ENCODE results near the gene GARIN3.
A peak's percentile ranks its signal among the peaks of the same experiment; 100 is the strongest.

The GARIN3 gene

DNA sequence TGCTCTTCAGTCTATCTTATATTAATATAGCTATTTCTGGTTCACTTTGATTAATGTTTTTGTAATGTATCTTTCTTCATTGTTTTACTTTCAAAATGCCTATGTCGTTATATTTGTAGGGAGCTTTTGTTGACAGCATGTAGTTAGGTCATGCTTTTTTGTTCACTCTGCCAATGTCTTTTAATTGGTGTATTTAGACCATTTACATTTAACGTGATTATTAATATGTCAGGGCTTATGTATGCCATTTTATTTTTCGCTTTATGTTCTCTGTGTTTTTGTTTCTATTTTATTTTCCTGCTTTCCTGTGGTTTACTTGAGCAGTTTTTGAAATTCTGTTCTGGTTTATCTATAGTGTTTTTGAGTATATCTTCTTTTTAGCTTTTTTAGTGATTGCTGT, 10.8 kb downstream of the GARIN3 start:
- TF ChIP-seq, protein P1, sequence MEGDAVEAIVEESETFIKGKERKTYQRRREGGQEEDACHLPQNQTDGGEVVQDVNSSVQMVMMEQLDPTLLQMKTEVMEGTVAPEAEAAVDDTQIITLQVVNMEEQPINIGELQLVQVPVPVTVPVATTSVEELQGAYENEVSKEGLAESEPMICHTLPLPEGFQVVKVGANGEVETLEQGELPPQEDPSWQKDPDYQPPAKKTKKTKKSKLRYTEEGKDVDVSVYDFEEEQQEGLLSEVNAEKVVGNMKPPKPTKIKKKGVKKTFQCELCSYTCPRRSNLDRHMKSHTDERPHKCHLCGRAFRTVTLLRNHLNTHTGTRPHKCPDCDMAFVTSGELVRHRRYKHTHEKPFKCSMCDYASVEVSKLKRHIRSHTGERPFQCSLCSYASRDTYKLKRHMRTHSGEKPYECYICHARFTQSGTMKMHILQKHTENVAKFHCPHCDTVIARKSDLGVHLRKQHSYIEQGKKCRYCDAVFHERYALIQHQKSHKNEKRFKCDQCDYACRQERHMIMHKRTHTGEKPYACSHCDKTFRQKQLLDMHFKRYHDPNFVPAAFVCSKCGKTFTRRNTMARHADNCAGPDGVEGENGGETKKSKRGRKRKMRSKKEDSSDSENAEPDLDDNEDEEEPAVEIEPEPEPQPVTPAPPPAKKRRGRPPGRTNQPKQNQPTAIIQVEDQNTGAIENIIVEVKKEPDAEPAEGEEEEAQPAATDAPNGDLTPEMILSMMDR (IDR thresholded peaks at IDR 0.05; ENCODE audit: insufficient read depth, low read length, poor library complexity, severe bottlenecking): no peak
- no peak overlapping the region for H3K4me3 ChIP-seq (replicated peaks; ENCODE audit: low read depth, low read length)
- H3K27me3 ChIP-seq (replicated peaks; ENCODE audit: control insufficient read depth, insufficient read depth, low read length): no peaks in the 10 kb centered on the region
- no peak for DNase-seq (ENCODE audit: extremely low read depth, insufficient read length)
- no peaks in the 10 kb centered on the region for H3K36me3 ChIP-seq (ENCODE audit: control insufficient read depth, insufficient read depth, low read length)

DNA sequence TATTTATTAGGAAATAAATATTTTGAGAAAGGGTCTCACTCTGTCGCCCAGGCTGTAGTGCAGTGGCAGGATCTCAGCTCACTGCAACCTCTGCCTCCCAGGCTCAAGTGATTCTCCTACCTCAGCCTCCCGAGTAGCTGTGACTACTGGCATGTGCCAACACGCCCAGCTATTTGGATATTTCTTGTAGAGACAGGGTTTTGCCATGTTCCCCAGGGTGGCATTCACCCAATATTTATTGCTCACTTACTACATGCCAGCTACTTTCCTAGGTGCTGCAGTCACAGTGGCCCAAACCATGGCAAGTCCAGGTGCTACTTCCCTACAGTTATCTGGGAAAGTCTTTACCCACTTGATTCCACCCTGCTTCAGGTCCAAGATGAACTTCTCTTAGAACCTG, 15.1 kb downstream of the GARIN3 start:
- TF ChIP-seq, protein P1 (IDR thresholded peaks at IDR 0.05; ENCODE audit: insufficient read depth, low read length, poor library complexity, severe bottlenecking): no peak
- Histone ChIP-seq H3K4me3 (replicated peaks; ENCODE audit: low read depth, low read length) (no peak overlapping the region), H3K27me3 (replicated peaks; ENCODE audit: control insufficient read depth, insufficient read depth, low read length) (no peaks in the 10 kb centered on the region), H3K36me3 (ENCODE audit: control insufficient read depth, insufficient read depth, low read length) (no peaks in the 10 kb centered on the region)
- DNase-seq (ENCODE audit: extremely low read depth, insufficient read length): no peak

DNA sequence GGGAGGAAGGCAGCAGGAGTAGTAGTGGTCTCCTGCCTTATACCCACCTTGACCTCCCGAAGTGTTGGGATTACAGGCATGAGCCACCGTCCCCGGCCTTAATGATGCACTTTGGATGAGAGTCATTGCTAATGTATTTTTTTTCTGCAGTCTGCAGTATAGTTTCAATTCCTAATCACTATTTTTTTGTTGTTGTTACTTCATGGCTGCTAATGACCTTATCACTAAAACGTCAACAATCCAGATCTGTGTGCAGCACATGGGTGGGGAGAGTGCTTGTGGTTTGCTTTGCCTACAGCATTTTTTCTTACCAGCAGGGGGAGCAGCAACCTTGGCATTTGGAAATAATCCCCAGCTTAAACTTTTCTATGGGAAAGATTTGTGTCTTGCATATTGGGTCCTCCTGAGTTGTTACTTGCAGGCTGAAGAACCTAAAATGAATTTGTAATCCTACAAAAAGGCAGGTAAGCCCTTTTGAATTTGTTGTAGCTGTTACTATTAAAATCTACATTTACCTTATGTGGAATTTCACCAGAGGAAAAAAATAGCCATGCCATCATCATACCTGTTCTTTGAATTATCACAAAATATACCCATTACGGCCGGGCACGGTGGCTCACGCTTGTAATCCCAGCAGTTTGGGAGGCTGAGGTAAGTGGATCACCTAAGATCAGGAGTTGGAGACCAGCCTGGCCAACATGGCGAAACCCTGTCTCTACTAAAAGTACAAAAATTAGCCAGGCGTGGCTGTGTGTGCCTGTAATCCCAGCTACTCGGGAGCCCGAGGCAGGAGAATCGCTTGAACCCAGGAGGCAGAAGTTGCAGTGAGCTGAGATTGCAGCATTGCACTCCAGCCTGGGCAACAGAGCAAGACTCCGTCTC, 17.1 kb downstream of the GARIN3 start:
- H3K36me3 ChIP-seq (ENCODE audit: control insufficient read depth, insufficient read depth, low read length): no peaks in the 10 kb centered on the region
- H3K27me3 ChIP-seq (replicated peaks; ENCODE audit: control insufficient read depth, insufficient read depth, low read length): no peaks in the 10 kb centered on the region
- DNase-seq (ENCODE audit: extremely low read depth, insufficient read length): no peak
- H3K4me3 ChIP-seq (replicated peaks; ENCODE audit: low read depth, low read length): no peak overlapping the region
- TF ChIP-seq, protein P1 (IDR thresholded peaks at IDR 0.05; ENCODE audit: insufficient read depth, low read length, poor library complexity, severe bottlenecking): peak; percentile 81

DNA sequence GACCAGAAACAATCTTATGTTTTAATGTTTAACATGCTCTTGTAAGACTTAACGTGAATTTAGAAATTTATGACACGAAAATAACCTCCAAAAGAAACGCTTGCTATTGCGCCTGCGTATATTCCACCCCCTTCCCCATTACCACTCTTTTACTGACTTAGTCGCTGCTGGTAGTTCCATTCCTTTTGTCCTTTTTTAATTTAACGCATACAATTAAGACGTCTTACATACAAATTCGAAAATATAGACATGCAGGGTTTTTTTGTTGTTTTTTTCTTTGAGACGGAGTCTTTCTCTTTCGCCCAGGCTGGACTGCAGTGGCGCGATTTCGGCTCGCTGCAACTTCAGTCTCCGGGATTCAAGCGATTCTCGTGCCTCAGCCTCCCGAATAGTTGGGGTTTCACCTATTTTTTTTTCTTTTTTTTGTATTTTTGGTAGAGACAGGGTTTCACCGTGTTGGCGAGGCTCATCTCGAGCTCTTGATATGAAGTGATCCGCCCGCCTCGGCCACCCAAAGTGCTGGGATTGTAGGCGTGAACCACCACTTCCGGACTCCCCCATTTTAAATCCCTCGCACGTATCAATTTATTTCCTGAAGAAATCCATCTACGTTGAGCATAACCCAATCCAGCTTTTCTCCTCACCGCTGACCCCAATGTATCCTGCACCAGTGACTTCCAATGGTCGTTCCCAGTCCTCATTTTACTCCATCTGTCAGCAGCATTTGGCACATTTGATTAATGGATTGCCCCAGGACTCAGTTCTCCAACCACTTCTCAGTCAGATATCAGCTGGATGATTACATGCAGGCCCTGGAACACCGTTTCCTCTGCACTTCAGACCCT, 22.7 kb downstream of the GARIN3 start:
- TF ChIP-seq, protein P1 (IDR thresholded peaks at IDR 0.05; ENCODE audit: insufficient read depth, low read length, poor library complexity, severe bottlenecking): no peak
- Histone ChIP-seq H3K4me3 (replicated peaks; ENCODE audit: low read depth, low read length) (peak overlapping the region; percentile 60), H3K27me3 (replicated peaks; ENCODE audit: control insufficient read depth, insufficient read depth, low read length) (no peaks in the 10 kb centered on the region), H3K36me3 (ENCODE audit: control insufficient read depth, insufficient read depth, low read length) (no peaks in the 10 kb centered on the region)
- peak; percentile 39 for DNase-seq (ENCODE audit: extremely low read depth, insufficient read length)

DNA sequence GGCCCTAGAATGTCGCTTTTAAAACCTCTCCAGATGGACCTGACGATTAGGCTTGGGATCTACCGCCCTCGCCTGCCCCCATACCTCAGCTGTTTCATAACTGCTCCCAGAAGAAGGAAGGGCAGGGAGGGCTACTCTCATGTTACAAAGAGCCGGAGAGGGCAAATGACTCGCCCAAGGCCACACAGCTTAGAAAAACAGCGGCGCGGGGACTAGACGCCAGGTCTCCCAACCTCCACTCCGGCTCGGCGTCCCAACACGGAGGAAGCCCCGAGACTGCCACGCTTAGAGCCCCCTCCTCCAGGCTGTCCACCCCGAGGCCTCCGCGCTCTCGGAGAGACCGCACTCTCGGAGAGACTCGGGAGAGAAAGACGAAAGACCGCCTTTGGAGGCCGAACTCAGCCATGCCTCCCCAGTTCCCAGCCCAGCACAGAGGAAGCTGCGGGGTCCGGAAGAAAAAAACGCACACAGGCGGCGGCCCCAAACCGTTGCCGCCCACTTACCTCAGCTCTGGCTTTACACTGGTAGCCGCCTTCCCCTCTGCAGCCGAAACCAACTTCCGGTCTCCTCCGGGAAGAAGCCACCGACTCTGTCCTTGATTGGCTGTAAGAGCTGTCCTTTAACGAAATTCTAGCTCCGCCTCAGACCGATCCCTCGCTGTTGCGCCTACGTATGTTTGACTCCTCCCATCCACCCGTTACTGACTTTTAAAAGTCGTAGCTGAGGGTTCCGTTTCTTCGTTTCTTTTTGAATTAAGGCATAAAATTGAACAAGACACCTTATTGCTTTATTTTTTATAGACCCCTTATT, 23.5 kb downstream of the GARIN3 start, which contains the start of gene MED7:
Gene MED7 (minus strand): TSS at position 549 of the 810 bp plus-strand sequence. CDS start 3,434 bp downstream, outside the sequence.
- Histone ChIP-seq H3K27me3 (replicated peaks; ENCODE audit: control insufficient read depth, insufficient read depth, low read length) (no peaks in the 10 kb centered on the region), H3K4me3 (replicated peaks; ENCODE audit: low read depth, low read length) (peak within 1 kb of the TSS; percentile 73), H3K36me3 (ENCODE audit: control insufficient read depth, insufficient read depth, low read length) (no peaks in the 10 kb centered on the region)
- TF ChIP-seq, protein P1 (IDR thresholded peaks at IDR 0.05; ENCODE audit: insufficient read depth, low read length, poor library complexity, severe bottlenecking): no peak
- DNase-seq (ENCODE audit: extremely low read depth, insufficient read length): peak; percentile 88

All from GM06990 (cell line).